HG03108 (cell line): ENCODE measurements around the gene HPCAL1.

Experiments used
- ATAC-seq: cut with Tn5 transposase; IDR thresholded peaks from one replicate; pipeline ENCODE4 v1.9.1; 2021; ENCODE audit warnings: moderate library complexity; ENCODE audit not compliant: unreplicated experiment

The HPCAL1 gene

GRCh38 chr2:10347562-10347948 lies 44.9 kb downstream of the HPCAL1 start:
- no peak for ATAC-seq

DNA sequence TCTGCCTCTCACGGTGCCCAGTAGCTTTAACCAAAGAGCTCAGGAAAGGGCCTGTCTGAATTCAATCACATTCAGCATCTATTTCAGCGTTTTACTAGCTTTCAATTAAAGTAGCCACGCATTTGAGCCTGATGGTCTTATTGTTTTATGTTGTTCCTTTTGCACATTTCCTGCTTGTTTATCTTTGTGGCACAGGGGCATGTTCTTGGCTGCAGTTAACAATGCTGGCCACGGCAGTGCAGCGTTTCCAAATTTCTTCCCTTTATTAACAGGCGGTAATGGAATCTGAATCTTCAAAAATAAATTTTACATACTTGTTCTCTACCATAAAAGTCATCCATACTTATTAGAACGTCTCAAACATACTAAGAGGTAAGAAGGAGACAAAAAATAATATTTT lies 46.2 kb downstream of the HPCAL1 start:
- ATAC-seq: no peak

DNA sequence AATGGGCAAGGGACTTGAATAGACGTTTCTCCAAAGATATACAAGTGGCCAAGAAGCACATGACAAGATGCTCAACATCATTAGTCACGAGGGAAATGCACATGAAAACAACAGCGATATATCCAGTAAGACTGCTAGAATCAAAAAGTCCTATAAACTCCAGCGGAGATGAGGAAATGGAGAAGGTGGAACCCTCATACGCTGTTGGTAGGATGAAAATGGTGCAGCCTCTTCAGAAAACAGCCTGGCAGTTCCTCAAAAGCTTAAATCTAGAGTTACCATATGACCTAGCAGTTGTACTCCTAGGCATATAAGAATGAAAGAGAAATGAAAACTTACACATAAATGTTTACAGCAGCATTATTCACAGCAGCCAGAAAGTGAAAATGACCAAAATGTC lies 48.1 kb downstream of the HPCAL1 start:
- ATAC-seq: peak; percentile 43

- ATAC-seq: no peak
These were observed 49.7 kb downstream of the HPCAL1 start for GRCh38 chr2:10352361-10352760.

DNA sequence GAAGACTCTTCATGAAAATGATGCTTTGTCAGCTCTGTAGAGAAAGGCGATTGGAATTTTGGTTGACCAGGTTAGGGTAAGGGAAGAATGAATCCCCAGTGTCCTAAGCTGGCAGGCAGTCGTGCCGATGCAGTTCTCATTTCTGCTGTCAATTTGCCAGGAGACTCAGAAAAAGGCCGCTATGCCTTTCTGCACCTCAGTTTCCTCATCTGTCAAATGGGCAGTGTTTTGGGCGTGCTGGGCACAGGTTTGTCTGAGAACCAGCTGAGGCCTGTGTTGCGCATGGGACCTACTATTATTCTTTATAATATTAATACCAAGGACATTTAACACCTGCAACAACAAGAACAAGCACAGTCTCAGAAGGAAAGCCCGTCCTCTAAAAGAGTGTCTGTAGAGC lies 50.3 kb downstream of the HPCAL1 start:
- no peak for ATAC-seq

DNA sequence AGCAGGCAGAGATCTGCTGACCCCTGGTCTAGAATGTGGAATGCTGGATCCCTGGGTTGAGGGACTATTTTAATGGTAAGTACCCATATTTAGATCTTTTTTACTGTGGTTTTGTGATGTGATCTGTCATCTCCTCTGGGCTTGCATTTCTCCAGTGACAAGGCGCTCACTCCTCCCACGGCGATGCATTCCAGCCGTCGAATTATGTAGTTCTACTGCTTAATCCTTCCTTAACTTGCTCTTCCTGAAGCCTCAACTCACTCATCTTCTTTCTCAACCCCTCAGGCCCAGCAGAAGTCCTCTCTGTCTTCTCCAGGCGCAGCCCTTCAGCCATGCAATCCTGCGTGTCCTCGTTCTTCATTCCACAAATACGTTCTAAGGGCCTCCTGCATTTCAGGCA lies 51.2 kb downstream of the HPCAL1 start:
- ATAC-seq: no peak

DNA sequence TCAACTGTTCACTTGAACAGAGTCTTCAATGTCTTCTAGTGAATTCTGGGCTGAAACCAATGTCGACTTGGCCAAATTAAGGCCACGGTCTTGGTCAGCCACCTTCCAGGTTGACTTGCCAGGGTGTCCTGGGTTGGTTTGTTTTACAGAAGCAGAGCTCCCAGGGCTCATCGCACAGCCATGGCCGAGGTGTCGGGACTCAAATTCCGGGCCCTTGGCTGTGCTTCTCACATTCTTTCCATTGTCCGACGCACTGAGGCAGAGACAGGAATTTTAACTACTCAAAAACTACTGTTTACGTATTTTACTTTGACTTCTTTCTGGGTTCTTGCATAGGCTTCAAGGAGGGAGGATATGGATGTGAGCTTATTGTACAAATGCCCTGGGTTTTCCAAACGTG lies 51.7 kb downstream of the HPCAL1 start:
- no peak for ATAC-seq

GRCh38 chr2:10355471-10356438 lies 53.1 kb downstream of the HPCAL1 start:
- no peak for ATAC-seq

DNA sequence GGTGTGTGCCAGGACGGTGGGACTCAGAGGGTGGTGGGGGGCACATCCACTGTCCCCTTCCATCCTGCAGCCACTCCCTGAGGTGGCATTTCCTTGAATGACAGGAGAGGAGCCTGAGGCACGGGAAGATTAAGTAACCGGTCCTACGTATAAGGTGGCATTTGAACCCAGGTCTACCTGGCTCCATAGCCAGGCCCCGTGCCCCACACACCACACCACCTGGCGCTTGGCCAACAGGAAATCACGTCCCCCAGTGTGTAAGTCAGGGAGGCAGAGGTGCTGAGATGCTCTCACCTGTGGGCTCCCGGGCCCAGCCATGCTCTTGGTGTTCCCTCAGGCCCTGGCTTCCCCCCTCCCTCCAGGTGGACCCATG lies 53.7 kb downstream of the HPCAL1 start:
- ATAC-seq: no peak

DNA sequence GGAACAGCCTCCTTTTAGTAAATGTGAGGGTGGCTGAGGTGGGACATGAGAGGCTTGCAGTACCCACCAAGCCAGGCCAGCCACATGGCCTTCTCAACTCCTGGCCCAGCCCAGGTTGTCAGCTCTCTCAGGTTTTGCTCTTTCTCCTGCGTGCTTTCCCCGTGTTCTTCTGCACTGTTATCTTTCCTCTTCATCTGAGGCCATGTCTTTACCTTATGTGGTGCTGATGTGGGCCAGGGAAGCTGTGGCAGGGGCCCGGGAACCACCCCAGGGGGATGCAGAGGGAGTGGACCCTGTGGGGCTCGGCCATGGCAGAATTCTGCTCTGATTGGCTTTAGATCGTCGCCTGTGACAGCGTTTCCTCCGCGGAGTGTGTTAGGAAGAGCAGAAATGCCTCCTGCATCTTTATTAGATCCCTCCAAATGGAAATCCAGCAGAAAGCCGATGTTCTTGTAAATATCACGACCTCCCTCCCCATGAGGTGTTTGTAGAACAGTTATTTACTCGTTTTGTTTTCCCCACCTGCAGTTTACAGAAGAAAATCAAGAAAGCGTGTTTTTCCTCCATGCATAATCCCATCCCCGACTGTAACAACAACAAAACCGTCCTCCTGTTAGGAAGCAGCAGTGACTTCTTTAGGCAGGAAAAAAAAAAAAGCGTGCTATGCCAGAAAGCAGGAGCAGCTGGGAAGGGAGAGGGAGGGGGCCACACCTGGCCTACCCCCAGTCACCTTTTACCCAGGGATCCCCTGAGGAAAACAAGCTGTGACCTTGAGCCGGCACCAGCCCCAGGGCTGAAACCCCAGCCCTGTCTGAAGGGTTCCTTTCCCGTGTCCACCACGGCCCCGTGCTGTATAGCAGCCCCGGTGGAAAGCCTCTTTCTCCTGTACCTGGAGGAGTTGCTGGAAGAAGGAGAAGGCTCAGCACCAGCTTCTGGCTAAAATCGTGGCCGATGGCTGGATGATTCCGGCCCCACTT lies 54.8 kb downstream of the HPCAL1 start:
- no peak for ATAC-seq

DNA sequence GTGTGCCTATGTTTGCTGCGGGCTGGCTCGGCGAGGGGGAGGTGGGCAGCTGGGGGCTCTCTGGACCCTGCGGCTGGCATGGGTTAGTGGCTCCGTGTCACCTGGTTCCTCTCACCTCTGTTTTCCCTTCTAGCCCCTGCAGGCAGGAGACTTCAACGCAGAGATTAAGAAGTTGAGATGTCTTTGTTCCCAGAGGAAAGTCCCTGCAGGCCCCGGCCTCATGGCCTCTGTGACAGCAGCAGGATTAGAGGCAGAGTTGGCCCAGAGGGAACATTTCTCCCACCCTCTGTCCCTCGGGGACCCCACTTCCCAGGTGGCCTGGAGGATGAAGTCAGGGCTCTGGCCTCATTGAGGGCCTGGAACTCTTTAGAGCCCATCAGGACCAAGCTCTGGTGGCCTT lies 56.5 kb downstream of the HPCAL1 start:
- no peak for ATAC-seq

DNA sequence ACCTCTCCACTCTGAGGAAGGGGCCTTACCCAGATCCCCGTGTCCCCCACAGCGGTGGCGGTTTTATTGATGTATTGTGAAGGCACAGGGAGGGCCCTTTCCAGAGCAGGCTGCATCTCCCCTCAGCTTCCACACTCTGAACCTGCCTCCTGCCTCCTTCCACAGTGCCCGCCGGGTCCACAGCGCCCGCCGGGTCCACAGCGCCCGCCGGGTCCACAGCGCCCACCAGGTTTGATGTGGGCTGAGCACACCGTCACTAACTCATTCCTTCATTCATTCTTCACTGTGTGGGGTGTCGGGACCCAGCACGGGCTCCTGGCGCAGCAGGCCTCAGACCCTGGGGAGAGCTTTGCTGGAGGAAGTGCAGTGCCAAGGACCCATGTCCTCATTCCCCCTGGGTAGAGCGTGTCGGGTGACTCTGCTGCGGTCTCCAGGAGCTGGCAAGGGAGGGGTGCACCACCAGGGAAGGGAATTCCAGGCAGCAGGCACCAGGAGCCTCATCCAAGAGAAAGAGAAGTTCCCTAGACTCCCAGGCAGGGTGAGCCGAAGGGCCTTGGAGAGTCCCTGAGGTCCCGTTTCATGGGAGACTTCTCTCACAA lies 57.1 kb downstream of the HPCAL1 start:
- ATAC-seq: no peak

- no peak for ATAC-seq
These were observed 57.8 kb downstream of the HPCAL1 start for GRCh38 chr2:10360460-10360849.

DNA sequence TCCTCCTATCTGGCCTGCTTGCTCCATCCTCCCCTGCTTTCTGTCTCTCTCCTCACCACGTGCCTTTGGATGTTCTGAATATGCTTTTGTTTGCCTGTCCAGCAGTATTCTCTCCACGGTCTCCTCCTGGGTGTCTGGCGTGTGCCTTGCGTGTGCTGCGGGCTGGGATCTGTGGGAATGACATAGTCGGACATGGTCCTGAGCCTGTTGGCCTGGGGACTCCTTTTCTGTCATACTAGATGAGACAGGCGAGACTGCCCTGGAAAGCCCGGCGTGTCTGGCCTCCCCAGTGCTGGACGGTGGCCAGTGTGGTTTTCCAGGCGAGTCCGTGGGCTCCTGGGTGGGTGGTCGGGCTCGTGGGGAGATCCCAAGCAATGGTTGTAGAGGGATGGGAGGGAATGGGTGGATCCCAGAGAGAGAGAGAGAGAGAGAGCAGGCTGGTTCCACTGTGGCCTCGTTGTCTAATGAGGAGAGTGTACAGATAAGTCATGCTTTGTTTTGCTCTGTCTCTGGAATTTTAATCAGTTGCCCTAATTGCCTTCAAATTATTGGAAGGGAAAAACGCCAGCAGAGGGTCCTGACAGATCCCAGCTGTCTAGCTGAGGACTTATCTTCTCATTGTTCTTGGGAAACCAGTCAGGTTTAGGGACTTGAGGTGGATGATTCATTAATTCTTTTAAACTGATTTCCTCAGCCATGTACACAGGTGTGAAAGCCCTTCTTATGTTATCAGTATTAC lies 58.3 kb downstream of the HPCAL1 start:
- ATAC-seq: no peak

GRCh38 chr2:10362096-10362897 lies 59.6 kb downstream of the HPCAL1 start:
- ATAC-seq: no peak

DNA sequence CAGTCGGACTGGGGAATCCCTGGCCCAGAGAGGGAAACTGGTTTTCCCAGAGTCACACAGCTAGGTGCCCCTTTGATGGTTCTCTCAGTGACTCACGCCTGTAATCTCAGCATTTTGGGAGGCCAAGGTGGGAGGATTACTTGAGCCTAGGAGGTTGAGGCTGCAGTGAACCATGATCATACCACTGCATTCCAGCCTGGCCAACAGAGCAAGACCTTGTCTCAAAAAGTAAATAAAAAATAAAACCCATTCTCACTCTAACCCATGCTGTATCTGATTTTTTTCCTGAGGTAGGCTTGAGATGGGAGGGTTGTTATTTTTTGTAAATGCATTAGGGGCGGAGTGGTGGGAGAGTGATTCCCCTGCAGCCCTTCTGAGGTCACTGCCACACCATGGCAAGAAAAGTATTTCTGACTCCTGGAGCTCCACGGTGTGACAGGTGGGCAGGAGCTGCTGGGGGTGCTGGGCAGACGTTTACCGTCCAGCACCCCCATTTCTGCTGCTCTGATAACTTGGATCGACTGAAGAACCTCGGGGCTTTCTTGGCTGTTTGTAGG lies 60.3 kb downstream of the HPCAL1 start:
- no peak for ATAC-seq

GRCh38 chr2:10363861-10364610 lies 61.3 kb downstream of the HPCAL1 start:
- no peak for ATAC-seq

- no peak for ATAC-seq
These were observed 62.7 kb downstream of the HPCAL1 start for GRCh38 chr2:10365412-10365811.
